T1000 (cell line): ENCODE results near the gene GIPC3.
"Not testable (repeated sequence)": the region's sequence is repeated elsewhere in the genome, so short reads cannot be mapped to it uniquely, and the experiment has no call there.

Experiments used
- DNase-seq: peaks from one replicate; lab custom pipeline; 2025; ENCODE audit warnings: mixed read lengths; lab: John Stamatoyannopoulos, UW

Gene GIPC3

GRCh38 chr19:3550947-3551791 lies 34.1 kb upstream of the GIPC3 start:
- DNase-seq, result no peak

- no peak for DNase-seq
Measured at GRCh38 chr19:3551792-3552095, 33.5 kb upstream of the GIPC3 start.

- no peak for DNase-seq
Measured at GRCh38 chr19:3554254-3555083, 30.8 kb upstream of the GIPC3 start.

GRCh38 chr19:3555653-3556422 lies 29.4 kb upstream of the GIPC3 start:
- no peak for DNase-seq

- DNase-seq, result no peak
Measured at GRCh38 chr19:3556423-3556977, 28.8 kb upstream of the GIPC3 start.

- DNase-seq, result no peak
Measured at GRCh38 chr19:3556978-3557460, 28.3 kb upstream of the GIPC3 start.

GRCh38 chr19:3557461-3558248 lies 27.6 kb upstream of the GIPC3 start, which contains the start of gene MFSD12:
Gene MFSD12 (minus strand): TSS chr19:3557586. CDS start chr19:3557403, 183 bp downstream.
- DNase-seq, result peak; percentile 92

GRCh38 chr19:3563709-3564524 lies 21.4 kb upstream of the GIPC3 start:
- no peak for DNase-seq

GRCh38 chr19:3565139-3565538 lies 20.1 kb upstream of the GIPC3 start:
- DNase-seq, result peak; percentile 87

- not testable (repeated sequence) for DNase-seq
Measured at GRCh38 chr19:3570042-3570441, 15.2 kb upstream of the GIPC3 start.

GRCh38 chr19:3570606-3571011 lies 14.7 kb upstream of the GIPC3 start:
- no peak for DNase-seq

GRCh38 chr19:3572132-3572854 lies 13.0 kb upstream of the GIPC3 start:
- peak; percentile 97 for DNase-seq

- no peak for DNase-seq
Measured at GRCh38 chr19:3572855-3573161, 12.5 kb upstream of the GIPC3 start, which contains the start of gene HMG20B. Gene HMG20B (plus strand): TSS chr19:3572944. CDS start chr19:3573310, 366 bp downstream.

GRCh38 chr19:3573162-3573857 lies 12.0 kb upstream of the GIPC3 start:
- no peak for DNase-seq

GRCh38 chr19:3573858-3574637 lies 11.2 kb upstream of the GIPC3 start:
- peak; percentile 96 for DNase-seq

GRCh38 chr19:3575260-3575741 lies 10.0 kb upstream of the GIPC3 start:
- DNase-seq, result no peak

- no peak for DNase-seq
Measured at GRCh38 chr19:3575949-3576673, 9.2 kb upstream of the GIPC3 start.
